ENCODE data around the gene RAB10.

Gene RAB10

DNA sequence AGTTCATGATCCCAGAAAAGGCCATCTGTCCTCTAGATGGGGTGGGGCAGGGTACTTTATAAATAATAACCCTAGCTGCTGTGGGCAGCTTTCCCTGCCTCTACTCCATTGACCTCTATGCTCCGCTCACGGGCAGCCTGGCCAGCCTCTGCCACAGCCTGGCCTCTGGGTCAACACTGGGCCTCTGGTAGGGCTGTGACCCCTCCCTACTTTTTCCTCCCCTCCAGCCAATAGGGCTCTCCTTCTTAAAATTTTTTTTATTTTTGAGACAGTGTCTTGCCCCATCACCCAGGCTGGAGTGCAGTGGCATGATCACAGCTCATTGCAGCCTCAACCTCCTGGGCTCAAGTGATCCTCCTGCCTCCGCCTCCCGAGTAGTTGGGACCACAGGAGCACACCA, 134.9 kb downstream of the RAB10 start:
- peak in 1 of 2 donors; percentile 46 for DNase-seq
- intact Hi-C loops (cut with DNase I; ENCODE audit: low total_unique reads), result no loop called here
- TF ChIP-seq, protein P1, sequence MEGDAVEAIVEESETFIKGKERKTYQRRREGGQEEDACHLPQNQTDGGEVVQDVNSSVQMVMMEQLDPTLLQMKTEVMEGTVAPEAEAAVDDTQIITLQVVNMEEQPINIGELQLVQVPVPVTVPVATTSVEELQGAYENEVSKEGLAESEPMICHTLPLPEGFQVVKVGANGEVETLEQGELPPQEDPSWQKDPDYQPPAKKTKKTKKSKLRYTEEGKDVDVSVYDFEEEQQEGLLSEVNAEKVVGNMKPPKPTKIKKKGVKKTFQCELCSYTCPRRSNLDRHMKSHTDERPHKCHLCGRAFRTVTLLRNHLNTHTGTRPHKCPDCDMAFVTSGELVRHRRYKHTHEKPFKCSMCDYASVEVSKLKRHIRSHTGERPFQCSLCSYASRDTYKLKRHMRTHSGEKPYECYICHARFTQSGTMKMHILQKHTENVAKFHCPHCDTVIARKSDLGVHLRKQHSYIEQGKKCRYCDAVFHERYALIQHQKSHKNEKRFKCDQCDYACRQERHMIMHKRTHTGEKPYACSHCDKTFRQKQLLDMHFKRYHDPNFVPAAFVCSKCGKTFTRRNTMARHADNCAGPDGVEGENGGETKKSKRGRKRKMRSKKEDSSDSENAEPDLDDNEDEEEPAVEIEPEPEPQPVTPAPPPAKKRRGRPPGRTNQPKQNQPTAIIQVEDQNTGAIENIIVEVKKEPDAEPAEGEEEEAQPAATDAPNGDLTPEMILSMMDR (IDR thresholded peaks at IDR 0.05), result no peak
- Histone ChIP-seq H3K27ac (no peak overlapping the region), H3K36me3 (no peaks in the 10 kb centered on the region), H3K4me1 (peaks cover 0 to 15% (median 13%) of the 10 kb centered on the region in 4 donors), H3K9me3 (no peaks in the 10 kb centered on the region), H3K4me3 (no peak overlapping the region), H3K27me3 (peaks cover 0 to 22% of the 10 kb centered on the region in 2 donors)

DNA sequence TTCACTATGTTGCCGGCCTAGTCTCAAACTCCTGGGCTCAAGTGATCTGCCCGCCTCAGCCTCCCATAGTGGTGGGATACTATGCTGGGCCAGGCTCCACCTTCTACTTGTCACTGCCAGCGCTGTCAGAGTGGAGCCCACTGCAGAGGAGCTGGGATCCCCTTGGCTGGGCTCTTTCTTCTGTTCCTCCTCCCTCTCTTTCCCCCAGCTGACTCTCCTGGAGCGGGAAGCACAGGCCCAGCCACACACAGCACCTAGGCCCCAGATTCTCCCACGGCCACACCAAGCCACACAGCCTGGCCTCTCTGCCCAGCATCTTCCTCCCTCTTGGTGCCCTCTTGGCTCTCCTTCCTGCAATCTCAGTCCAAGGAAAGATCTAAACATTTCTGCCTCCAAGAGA, 135.3 kb downstream of the RAB10 start:
- peaks cover 0 to 26% of the 10 kb centered on the region in 2 donors for H3K27me3 ChIP-seq
- no peak overlapping the region for H3K4me3 ChIP-seq
- H3K9me3 ChIP-seq, result no peaks in the 10 kb centered on the region
- DNase-seq, result peak in 1 of 2 donors; percentile 34
- no peaks in the 10 kb centered on the region for H3K36me3 ChIP-seq
- peaks cover 0 to 19% (median 16%) of the 10 kb centered on the region in 4 donors for H3K4me1 ChIP-seq
- intact Hi-C loops (cut with DNase I; ENCODE audit: low total_unique reads), result no loop called here
- no peak overlapping the region for H3K27ac ChIP-seq
- TF ChIP-seq, protein P1 (IDR thresholded peaks at IDR 0.05), result no peak

DNA sequence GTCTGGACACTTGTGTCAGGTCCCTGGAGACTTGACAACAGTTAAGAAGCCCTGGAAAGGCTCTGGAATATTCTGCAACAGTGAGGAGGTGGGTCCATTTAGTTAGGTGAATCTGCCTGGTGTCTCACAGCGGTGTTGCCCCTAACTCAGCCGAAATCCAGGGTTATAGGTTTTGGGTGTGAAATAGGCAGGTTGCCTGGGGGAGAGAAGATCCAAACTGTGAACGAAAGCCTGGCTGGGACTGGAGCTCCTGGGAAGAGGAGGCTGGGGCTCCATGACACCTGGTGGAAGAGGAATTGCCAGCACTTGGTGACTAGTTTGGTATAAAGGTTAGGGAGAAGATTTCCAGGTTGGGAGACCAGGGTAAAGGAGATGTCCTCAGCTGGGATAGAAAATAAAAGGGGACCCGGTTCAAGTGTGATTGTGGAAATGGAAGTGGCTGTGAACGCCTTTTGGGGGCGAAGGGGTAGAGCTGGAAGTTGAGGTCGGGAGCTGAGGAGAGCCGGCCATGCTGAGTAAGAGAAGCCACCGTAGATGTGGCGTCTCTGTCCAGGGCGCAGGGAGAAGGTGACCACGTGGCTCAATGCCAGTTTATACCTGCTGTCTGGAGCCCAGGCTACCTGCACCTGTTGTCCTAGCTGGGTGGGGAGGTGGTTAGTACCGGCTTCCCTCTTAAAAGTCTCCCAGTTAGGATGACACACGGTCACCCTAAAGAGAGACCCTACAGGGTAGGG, 136.0 kb downstream of the RAB10 start:
- no peak overlapping the region for H3K4me3 ChIP-seq
- H3K36me3 ChIP-seq, result no peaks in the 10 kb centered on the region
- H3K9me3 ChIP-seq, result no peaks in the 10 kb centered on the region
- TF ChIP-seq, protein P1 (IDR thresholded peaks at IDR 0.05), result no peak
- intact Hi-C loops (cut with DNase I; ENCODE audit: low total_unique reads), result no loop called here
- DNase-seq, result peak in 1 of 2 donors; percentile 9
- H3K27ac ChIP-seq, result no peak overlapping the region
- H3K27me3 ChIP-seq, result peaks cover 0 to 33% of the 10 kb centered on the region in 2 donors
- peaks cover 0 to 19% (median 16%) of the 10 kb centered on the region in 4 donors for H3K4me1 ChIP-seq

DNA sequence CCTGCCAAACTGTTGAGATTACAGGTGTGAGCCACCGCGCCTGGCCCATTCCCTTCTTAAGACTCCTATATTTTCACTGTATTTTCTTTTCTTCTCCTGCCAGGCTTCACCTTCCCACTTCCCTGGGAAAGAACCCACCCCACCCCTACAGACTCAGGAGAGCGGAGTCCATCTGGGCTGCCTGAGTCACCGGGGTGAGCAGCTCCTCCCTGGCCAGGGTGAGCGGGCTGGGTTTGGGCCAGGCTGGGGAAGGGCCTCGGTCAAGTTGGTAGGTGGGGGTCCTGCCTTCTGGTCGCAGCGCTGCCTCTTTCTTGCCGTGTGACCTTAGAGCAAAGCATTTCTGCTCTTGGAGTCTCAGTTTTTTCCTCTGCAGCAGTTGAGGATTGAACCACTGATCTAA, 136.9 kb downstream of the RAB10 start:
- no peak overlapping the region for H3K27ac ChIP-seq
- H3K9me3 ChIP-seq, result no peaks in the 10 kb centered on the region
- intact Hi-C loops (cut with DNase I; ENCODE audit: low total_unique reads), result no loop called here
- peaks cover 0 to 19% (median 16%) of the 10 kb centered on the region in 4 donors for H3K4me1 ChIP-seq
- no peak overlapping the region for H3K4me3 ChIP-seq
- TF ChIP-seq, protein P1 (IDR thresholded peaks at IDR 0.05), result no peak
- DNase-seq, result peak in 1 of 2 donors; percentile 46
- H3K27me3 ChIP-seq, result peaks cover 0 to 42% of the 10 kb centered on the region in 2 donors
- H3K36me3 ChIP-seq, result no peaks in the 10 kb centered on the region

DNA sequence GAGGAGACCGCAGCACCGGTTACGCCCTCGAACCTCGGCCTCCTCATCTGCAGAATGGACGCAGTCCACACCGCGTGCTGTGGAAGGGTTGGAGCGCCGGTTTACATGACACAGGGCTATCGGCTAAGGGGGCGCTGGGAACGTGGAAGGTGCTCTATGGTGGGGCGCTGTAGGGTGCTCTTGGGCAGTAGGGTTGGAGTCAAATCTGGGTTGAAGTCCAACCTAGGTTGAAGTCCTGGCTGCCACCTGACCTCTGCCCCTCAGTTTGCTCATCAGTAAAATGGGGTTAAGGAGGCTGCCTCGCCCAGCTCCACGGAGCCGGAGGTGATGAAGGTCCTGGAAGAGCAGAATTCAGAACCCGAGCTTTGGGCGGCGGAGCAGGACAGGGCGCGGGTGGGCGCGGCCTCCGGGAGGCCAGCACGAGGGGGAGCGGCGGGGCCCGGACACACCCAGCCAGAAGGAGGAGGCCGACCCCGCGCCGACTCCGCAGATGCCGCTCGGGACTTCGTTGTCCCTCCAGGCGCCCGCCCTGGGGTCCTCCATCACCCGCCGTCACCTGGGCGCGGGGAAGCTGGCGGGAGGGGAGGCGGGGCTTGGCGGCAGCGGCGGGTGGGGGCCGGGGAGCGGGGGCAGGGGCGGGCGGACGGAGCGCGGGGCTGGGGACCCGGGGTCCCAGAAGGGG, 138.4 kb downstream of the RAB10 start:
- Histone ChIP-seq H3K36me3 (no peaks in the 10 kb centered on the region), H3K27ac (no peak overlapping the region), H3K27me3 (peaks cover 0 to 56% of the 10 kb centered on the region in 2 donors), H3K4me1 (peaks cover 0 to 19% (median 16%) of the 10 kb centered on the region in 4 donors), H3K4me3 (peak overlapping the region; percentile 31 to 51), H3K9me3 (no peaks in the 10 kb centered on the region)
- DNase-seq, result peak in 1 of 2 donors; percentile 61
- intact Hi-C loops (cut with DNase I; ENCODE audit: low total_unique reads), result no loop called here
- TF ChIP-seq, protein P1 (IDR thresholded peaks at IDR 0.05), result no peak
